GM21528 (cell line): ENCODE data around the gene NFIA.

Source experiments
- ATAC-seq: cut with Tn5 transposase; IDR thresholded peaks from one replicate; pipeline ENCODE4 v1.9.1; 2021; ENCODE audit warnings: mild to moderate bottlenecking, moderate library complexity; ENCODE audit not compliant: unreplicated experiment, low FRiP score

Gene NFIA

DNA sequence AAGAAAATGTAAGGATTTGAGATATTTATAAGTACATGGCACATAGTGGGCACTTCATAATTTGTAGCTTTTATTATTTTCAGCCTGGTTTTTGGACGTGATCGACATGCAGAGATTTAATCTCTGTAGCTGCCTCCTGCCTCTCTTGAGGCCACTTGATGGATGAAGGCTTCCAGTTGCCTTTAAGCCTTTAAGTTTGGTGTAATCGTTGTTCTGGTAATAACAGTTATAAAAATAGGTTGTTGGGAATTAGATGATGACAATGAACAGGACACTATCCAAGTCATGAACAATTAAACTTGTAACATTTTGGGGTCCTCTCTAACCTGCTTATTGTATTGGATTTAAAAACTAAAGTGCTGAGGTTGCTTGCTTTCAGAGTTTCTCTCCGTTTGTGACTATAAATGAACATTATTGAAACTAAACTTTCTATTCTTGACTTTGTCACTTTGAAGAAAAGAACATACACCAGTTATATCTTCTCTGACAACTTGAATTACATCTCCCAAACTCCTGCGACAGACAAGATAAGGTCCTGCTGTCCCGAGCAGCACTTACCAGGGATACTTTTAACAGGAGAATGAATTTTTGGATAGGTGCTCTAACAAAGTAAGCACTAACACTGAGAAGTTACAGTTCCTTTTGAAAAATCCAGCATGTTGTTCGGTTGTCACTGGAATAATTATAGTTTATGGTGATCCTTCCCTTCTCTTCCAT is 295.0 kb downstream of the NFIA start:
- ATAC-seq, result no peak

DNA sequence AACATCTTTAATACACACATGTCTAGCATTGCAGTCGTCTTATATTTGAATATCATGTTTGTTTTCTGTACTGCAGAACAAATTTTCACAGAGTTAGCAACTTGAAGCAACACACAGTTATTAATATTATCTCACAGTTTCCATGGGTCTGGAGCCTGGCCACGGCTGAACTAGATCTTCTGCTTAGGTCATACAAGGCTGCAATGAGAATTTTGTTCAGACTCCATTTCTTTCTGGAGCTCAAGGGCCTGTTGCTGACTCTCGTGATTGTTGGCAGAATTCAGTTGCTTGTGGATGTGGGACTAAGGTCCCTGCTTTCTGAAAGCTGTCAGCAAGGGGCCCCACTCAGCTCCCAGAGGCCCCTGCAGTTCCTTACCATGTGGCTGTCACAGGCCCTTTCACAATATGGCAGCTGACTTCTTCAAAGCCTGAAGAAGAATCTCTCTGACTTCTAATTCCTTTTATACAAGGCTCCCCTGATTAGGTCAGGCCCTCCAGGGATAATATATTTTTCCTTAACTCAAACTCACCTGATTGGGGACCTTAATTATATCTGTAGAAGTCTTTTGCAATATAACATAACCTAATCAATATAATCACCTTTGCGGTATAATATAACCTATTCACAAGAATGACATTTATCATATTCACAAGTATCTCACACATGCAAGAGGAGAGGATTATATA is 296.3 kb downstream of the NFIA start:
- no peak for ATAC-seq

DNA sequence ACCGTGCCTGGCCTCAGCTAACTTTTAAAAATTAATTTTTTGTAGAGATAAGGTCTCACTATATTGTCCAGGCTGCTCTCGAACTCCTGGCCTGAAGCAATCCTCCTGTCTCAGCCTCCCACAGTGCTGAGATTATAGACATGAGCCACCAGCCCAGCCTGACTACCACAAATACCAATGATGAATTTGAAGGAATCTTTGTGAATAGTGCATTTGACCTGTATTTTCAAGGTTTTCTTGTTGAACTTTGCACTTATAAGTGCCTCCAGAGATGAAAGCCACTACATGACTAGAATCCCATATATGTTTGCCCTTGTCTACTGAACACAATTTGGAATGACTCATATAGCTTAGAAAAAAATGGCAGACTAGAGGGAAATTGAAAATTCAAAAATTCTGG is 297.3 kb downstream of the NFIA start:
- no peak for ATAC-seq

DNA sequence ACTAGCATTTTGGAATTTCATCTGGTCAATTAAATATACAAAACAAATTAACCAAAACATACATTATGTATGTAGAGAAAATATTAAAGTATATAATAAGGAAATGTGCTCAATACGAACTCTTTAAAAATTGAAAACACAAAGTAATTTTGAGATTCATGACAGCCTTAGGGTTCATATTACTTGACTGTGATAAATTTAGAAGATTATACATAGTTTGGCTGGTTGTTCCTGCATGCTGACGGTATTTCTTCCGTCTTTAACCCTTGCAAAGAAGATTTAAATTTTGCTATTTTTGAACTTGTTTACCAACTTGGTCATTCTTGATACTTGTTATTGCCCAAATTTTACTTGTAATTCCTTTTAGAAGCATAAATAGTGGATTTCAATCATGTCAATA is 298.2 kb downstream of the NFIA start:
- no peak for ATAC-seq

DNA sequence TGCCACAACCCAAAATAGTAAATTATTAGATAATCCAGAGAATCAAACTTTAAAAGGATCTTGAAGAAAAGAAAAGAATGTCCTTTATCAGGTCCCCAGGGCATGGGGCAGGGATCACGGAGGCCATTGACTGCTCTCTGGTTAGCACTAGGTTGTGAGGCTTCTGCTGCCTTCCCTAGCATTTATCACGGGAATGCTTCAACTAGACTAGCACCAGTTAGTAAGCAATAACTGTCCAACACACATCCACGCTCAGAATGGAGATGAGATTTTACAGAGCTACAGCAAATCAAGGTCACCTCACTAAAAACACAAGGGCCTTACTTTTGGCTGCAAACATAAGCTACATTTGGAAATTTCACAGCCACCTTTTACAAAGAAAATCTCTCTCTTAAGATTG is 304.0 kb downstream of the NFIA start:
- ATAC-seq, result no peak

DNA sequence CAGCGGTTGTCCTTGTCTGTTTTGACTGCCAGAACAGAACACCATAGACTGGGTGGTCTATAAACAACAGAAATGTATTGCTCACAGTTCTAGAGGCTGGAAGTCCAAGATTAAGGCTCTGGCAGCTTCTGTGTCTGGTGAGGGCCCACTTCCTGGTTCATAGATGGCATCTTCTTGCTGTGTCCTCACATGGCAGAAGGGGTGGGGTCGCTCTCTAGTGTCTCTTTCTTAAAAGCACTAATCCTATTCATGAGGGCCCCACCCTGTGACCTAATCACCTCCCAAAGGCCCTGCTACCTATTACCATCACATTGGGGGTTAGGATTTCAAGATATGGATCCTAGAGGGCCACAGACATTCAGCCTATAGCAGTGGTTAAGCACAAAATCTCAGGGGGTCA is 304.4 kb downstream of the NFIA start:
- ATAC-seq, result no peak

DNA sequence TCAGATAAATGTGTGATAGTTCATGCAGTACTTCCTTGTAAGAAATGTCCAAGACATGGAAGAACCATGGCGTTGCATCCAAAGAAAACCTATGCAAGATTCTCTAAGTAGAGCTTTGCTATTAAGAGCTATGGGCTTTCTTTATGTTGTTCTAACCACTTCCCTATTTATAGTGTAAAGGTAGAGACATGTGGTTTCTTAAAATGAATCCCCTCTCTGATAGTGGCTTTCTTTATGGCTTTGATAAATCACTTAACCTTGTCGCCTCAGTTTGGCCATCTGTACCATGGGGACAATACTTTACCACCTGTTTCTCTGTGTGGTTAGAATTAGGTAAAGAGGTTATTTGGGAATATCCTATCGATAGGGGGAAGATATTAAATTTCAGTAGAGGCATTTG is 305.5 kb downstream of the NFIA start:
- no peak for ATAC-seq

DNA sequence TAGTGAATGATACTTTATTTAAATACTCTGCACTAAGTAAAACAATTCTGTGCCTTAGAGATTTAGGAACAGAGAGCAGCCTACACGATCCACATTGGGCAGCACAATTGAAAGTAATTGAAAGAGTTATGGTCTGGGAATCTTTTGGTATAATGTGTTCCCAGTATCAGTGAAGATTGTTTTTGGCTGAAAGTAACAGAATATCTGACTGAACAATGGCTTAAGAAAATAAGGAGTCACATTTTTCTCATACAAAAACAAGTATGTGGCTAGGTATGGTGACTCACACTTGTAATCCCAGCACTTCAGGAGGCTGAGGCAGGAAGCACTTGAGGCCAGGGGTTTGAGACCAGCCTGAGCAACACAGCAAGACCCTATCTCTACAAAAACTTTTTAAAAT is 306.2 kb downstream of the NFIA start:
- no peak for ATAC-seq

DNA sequence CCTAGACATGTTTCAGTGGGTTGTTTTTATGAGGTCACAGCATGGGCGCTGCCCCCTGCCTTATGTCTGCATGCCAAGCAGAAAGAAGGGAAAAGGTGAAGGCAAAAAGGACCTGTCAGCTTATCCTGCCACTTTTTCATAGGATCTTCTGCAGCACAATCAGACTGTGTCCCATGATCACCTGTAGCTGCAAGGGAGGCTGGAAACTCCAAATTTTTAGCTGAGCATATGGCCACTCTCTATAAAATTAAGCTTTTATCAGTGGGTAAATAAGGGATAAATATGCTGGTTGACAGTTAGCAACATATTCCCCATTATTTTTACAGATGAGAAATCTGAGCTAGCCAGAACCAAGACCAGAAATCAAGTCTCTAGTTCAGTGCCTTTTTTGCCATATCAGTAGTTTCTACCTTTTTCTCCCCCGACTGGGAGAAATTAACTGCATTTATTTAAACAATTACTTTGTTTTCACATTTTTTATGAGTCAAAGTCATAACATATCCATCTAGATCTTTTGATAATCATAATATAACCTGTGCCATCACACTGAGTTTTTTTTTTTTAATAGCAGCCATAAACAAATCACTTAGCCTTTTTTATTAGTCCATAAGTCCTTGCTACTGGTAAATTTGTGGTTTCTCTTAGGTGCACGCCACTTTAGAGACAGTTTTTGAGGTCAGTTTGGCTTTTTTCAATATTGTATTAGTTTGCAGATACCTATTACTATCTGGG is 307.0 kb downstream of the NFIA start:
- no peak for ATAC-seq

DNA sequence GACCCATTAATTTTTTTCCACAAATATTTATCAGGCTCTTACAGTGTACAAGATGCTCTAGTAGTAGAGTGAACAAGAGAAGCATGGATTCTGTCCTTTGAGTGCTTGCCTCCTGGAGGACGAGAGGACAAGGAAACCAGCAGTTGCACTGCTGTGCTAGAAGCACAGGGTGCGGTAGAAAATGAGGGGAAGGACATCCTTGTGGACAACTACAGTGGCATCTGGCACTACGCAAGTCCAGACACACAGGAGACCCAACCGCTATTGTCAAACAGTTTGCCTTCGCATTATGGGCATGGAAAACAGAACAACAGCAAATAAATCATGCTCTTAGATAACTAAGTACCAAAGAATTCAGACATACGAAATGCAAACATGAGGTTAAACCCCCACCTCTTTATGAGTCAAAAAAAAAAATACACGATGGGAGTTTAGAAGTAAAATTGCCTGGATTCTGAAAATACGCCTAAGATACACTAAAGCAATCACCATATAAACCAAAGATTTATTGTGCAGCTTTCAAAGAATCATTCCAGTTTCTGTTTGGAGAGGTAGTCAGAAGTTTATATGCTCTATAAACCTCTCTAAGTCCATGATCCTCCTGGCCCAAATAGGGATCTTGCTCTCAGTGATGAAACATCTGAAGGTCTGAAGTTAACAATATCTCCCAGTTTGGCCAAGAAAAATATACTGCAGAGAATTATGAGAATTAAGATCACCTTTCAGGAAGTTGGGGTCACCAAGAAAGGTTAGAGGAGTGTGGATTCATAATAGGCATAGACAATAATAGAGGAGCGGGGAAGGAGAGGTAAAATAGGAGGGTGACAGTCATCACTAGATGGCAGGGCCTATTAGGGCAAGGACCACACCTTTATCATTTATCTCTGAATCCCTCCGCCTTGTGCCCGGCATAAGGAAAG is 307.8 kb downstream of the NFIA start:
- ATAC-seq, result no peak

DNA sequence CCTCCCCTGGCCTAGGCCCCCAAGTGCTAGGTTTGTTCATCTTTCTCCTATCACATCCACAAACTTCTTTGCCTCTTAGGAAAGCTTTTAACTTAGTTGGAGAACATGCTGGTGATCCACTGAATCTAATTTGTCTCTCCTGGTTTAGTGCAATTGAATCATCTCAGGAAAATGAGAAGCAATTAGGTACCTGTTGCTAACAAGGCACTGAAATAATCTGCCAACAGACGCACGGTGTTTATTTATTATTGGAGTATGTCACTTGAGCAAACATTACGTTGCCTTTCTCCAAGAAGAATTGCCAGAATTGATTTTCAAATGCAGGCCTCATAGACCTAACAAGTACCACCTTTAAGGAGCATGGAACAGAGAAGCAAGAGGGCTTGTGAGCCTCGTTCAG is 309.4 kb downstream of the NFIA start:
- no peak for ATAC-seq

DNA sequence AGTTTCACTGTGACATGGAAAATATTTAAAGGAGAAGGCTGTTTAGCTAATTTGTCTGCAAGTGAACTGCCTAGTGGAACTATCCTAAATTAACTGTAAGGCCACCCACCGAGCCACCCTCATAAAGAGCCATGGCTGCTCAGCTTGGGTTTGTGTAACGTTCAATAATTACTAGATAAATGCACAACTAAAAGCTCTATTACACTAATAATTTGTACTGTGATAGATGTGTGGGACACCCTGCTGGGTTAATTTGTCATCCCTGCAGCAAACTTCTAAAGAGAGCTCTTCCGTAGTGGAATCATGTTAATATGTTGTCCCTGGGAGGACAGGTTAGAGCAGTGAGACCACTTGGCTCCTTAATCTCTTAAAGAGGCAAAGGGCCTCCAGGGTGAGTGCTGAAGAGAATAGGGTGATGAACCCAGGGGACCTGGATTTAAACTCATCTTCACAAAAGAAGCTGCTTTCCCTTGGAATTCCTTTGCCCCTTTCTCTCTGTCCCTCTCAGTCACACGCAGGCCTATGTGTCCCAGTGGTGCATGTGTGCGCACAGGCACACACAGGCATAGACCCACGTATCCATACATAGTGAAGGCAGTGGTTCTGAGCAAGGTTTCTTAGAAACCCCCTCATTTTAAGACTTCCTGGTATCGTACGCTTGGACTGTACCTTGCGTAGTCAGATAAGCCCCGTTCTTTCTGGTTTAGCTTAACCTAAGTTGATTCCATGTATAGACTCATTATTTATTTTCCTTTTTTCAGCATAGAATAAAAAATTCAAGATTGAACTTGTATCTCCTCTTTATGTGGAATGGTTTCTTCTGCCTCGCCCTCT is 310.3 kb downstream of the NFIA start:
- ATAC-seq, result no peak

DNA sequence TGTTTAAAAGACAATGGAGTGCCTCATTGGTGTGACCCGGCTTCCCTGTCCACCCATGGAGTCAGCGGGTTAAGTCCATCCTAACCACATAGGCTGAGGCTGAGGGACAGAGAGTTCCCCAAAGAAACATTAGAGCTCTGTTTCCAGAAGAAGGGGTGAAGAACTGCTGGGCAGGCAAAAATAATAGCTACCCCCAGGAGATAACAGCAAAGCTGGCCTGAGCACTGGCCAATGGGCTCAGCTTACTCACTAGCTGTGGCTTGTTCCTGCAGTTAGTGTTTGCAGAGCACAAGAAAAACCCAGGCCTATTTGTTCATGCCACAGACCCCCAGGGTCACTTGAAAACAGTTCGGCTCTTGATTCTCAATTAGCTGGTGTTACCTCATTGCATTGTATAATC is 311.2 kb downstream of the NFIA start:
- no peak for ATAC-seq

DNA sequence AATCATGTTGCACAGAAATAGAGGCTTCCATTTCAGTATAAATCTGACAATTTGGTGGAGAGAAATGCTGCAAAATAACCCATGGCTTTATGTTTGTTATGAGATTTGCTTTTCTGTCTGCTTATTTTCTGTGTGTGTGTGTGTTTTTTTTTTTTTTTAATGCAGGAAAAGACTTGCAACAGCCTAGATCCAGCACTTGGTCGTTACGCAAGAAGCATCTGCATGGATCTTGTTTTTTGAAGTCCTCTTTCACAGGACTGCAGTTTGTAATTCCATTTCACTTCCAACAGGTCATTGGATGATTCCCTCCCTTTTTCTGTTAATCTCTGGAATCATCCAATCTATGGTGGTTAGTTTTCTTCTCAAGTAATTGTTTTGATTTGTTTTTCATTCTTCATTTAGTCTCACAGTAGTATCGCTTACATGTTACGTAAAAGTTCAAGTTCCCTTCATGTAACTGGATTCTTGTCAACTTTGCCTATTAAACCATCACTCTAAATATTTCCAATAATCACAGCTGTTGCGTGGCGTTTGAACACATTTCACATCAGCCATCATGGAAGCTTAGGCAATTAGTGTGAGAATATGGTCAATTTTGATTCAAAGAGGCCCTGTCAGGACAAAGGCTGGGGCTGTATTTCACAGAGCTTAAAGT is 312.9 kb downstream of the NFIA start:
- ATAC-seq, result no peak

DNA sequence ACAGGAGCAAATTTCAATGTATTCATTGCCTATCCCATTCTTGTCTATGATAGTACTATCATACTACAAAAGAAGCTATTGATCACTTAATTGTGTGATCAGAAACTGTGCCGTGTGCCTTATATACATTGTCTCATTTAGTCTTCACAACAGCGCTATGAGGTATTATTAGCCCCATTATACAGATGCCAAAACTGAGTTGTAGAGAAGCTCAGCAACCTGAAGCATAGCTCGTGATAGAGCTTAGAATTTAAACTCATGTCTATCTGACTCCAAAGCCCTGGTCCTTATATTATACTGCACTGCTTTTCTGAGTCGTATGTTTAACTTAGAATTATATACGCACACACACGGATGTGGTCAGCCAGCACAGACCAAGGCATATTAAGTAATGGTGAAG is 315.1 kb downstream of the NFIA start:
- no peak for ATAC-seq

DNA sequence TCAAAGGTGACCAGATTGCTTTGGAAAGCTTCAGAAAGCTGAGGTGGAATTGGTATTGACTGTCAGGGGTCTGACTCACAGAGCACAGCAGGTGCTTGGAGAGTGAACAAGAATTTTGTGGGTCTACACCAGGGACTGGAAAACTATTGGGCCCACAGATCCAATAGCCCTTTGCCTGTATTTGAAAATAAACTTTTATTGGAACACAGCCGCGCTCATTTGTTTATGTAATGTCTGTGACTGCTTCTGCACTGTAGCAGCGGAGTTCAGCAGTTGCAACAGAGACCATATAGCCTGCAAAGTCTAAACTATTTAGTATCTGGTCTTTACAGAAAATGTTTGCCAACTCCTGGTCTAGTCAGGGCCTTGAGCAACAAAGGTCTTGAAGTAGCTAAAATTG is 315.6 kb downstream of the NFIA start:
- ATAC-seq, result no peak

DNA sequence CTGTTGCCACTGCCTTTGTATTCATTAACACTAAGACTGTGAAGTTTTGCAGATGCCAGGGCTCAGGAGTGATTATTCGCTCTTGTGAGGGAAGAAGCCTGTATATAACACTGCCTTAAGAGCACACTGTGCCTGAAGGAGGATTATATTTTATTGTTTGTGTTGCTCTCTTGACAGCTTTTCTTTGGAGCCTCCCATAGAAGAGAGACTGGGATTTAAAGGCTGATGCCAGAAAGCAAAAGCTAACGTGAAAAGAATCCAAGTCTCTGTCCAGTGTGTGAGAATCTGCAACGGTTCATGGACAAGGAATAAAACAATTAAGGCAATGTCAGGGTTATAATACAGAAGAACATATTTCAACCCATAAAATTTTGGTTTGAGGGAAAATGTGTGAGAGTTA is 316.8 kb downstream of the NFIA start:
- no peak for ATAC-seq

DNA sequence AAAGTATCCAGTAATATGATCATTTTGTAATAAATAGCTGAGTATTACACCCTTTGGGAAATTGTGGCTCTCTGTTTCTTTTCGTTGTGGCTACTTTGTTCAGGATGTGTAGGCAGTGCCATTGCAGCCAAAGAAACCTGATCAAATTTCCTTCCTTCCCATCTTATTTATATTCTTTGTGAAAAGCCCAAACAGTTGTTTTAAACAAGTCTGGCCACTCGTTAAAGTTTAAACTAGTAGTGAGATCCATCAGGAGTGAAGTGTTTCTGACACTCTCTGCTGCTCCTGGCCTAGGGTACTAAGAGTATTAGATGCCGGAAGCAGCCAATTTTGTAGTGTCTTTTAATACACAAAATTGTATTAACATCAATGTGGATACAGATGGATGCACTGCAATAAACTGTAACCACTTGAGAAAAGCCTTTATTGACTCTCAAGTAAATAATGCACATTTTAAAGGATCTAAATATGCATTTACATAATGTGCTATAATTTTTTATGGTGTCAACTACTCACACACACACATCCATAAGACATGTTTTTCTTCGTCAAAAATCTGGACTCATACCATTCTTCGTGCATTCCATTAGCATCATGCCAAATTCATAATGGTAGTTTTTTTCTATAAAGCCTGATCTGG is 317.9 kb downstream of the NFIA start:
- ATAC-seq, result no peak

DNA sequence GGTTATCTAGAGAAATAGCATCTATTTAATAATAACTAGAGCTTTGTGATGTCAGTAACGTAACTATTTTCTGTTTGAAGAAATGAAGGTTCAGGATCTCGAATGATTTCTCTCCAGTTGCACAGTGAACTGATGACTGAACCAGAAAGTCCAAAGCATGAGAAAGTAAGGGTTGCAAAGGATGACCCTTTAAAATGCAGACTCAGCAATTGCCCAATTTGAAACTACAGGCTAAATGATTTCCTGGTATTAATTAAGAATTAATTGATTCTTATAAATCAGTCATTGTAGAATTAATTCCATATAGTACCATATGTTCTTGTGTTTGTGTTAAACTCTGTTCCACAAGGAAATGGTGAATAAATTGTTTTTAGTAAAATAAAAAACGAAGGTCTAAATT is 318.6 kb downstream of the NFIA start:
- no peak for ATAC-seq
